SK-N-SH treated with all-trans-retinoic acid at 6 μM for 48 hours (cell line): ENCODE data around the gene OGN.

Experiments used
- CREB5 ChIP-seq: fragments of 250-450 bp; sonication (Bioruptor Pico); IDR thresholded peaks from 2 replicates; pipeline ENCODE4 v1.5.1; 2020; ENCODE audit warnings: low read depth, mild to moderate bottlenecking, moderate library complexity
- ESRRG ChIP-seq: fragments of 250-450 bp; sonication (Bioruptor Pico); IDR thresholded peaks from 2 replicates; pipeline ENCODE4 v1.6.1; 2021; ENCODE audit warnings: mild to moderate bottlenecking
- GLIS3 ChIP-seq: fragments of 250-450 bp; sonication (Bioruptor Pico); IDR thresholded peaks from 2 replicates; pipeline ENCODE4 v1.5.0; 2020; ENCODE audit warnings: mild to moderate bottlenecking, moderate library complexity
- PATZ1 ChIP-seq: fragments of 250-450 bp; sonication (Bioruptor Pico); IDR thresholded peaks from 2 replicates; pipeline ENCODE4 v1.8.0; 2020; ENCODE audit warnings: mild to moderate bottlenecking, moderate library complexity, borderline replicate concordance
- RARB ChIP-seq: fragments of 250-450 bp; sonication (Bioruptor Pico); IDR thresholded peaks from 2 replicates; pipeline ENCODE4 v1.8.0; 2021; ENCODE audit warnings: mild to moderate bottlenecking, moderate library complexity
- ZC3H10 ChIP-seq: fragments of 250-450 bp; sonication (Bioruptor Pico); IDR thresholded peaks from 2 replicates; pipeline ENCODE4 v1.5.1; 2021; ENCODE audit warnings: mild to moderate bottlenecking, moderate library complexity
- ZFP30 ChIP-seq: fragments of 450-650 bp; formaldehyde crosslinking; IDR thresholded peaks from 2 replicates; pipeline ENCODE4 v1.5.0; 2022; ENCODE audit warnings: mild to moderate bottlenecking, moderate library complexity
- ZNF565 ChIP-seq: fragments of 450-650 bp; formaldehyde crosslinking; conservative IDR thresholded peaks from 2 replicates; pipeline ENCODE4 v1.5.0; 2020; ENCODE audit warnings: low read depth, mild to moderate bottlenecking, moderate library complexity

- TF ChIP-seq PATZ1 (CRISPR knock-in tag) (no peak), ZC3H10 (CRISPR knock-in tag) (no peak), CREB5 (CRISPR knock-in tag) (no peak), ESRRG (CRISPR knock-in tag) (no peak), RARB (CRISPR knock-in tag) (no peak), ZFP30 (no peak), ZNF565 (CRISPR knock-in tag) (no peak), GLIS3 (no peak)
Observed at GRCh38 chr9:92402360-92402759, 2.0 kb downstream of the OGN start.
